WI38 (cell line): ENCODE measurements around the gene NCAM2.

ENCODE experiments used
- H3K4me3 ChIP-seq: 2 replicates; pipeline ENCODE4 v1.5.1; 2011; ENCODE audit warnings: low read depth, mild to moderate bottlenecking, control low read depth, low read length
- CTCF ChIP-seq: IDR thresholded peaks from 2 replicates; pipeline ENCODE4 v1.5.1; 2012; ENCODE audit warnings: low read depth, mild to moderate bottlenecking, control low read depth, low read length

The NCAM2 gene

DNA sequence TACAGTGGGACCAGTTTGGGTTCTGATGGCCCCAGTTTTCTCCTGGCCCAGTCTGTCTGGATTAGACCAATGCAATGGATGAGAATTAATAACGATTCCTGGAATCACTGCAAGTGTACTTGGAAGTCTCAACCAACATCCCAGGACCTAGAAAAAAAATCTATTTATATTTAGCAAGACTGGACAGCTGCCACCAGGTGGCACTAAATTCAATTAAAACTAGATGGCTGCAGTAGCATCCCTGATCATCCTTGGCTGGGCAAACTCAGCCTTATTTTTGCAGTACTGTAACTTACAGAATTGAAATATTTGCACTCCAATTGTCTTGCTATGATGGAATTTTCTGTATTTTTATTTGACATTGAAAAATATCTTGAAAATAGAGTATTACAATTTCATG, 165.7 kb downstream of the NCAM2 start:
- TF ChIP-seq CTCF = peak; percentile 35
- no peak overlapping the region for H3K4me3 ChIP-seq

DNA sequence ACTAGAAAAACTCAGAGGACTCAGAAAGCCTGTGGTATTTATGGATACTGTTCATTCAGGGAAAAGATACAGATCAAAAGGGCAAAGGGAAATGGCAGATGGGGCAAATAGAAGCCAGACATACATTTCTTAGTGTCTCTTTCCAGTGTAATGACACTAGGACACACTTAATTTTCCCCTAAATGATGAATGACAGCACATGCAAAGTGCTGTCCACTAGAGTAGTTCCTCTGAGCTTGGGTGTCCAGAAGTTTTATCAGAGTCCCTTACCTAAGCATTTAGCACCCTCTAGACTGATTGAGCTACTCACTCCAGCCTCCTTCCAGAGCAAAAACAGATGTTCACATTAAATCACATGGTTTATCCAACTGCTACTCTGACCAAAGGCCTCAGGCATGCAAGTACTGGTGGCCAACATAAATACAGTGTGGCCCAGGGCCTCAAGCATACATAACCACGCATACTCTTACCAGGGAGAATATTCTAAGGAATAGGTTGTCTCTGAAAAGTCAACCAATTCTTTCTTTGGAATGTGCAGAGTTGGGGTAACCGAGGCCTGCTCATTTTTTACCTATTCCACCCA, 166.9 kb downstream of the NCAM2 start:
- H3K4me3 ChIP-seq = no peak overlapping the region
- TF ChIP-seq CTCF = no peak

DNA sequence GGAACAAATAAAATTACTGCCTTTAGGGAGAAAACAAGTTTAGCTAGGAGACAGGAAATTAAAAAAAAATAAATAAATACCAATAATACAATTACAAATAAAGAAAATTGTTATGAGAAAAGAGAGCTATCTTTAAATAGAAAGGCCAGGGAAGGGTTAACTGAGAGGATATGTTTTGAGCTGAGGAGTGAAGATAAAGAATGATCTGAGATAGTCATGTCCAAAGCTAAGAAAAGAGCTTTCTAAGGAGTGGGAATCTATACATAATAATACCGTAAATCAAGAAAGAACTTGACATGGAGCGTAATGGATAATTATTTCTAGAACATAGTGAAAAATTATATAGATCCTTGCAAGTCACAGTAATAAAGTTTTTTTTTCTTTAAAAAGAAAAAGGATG, 176.5 kb downstream of the NCAM2 start:
- TF ChIP-seq CTCF = no peak
- no peak overlapping the region for H3K4me3 ChIP-seq

- TF ChIP-seq CTCF = no peak
- H3K4me3 ChIP-seq = peak overlapping the region; percentile 7; the same call in 1 of the 2 replicates
Observed at GRCh38 chr21:21175798-21176334, 177.7 kb downstream of the NCAM2 start.

DNA sequence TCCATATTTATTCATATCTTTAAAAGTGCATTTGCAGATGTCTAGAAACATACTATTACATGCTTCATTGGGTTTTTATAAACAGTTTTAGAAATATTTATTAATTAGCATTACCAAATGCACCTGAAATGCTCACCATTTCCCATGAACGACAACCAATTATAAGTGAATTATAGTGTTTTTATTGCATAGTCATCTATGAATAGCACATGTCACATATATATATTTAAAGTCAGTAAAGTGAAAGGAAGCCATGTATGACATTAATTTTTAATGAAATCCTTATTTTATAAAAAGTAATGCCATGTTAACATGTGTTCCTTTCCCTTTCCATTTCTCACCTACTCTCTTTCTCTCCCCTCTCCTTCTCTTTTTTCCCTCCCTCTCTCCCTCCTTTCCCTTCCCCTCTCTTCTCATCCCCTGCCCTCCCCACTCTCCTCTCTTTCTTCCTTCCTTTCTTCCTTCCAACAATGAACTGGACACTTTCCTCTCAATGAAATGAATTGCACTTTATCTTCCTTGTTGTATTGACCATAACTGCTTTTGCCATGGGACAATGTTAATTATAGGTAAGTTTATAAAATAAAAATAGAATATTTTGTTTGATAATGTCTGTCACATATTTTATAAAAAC, 179.3 kb downstream of the NCAM2 start:
- TF ChIP-seq CTCF = no peak
- H3K4me3 ChIP-seq = no peak overlapping the region

DNA sequence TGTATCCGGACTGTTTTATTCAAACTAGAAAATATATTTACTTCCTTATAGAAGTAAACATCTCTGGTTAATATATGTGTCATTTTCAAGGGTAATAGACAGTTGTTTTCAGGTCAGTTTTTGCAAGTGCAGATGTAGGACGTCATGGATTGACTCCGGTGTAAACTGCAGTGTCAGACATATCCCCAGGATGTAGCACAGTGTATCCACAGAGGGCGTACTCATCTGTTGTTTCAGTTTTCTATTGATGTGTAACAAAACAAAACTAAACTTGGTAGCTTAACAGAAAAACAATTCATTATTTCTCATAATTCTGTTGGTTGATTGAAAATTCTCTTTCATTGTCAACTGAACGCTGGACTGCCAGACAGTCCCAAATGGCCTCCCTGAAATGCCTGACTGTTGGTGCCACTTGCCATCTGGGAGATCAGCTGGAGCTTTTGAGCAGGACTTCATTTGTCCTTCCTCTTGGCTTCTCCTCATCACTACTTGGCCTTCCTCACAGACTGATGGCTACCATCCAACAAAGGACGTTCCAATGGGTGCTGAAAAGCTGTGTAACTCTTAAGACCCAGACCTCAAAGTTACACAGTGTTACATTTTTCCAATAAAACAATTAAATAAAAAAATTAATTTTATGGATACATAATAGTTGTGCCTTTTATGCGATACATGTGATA, 181.6 kb downstream of the NCAM2 start:
- no peak for TF ChIP-seq CTCF
- no peak overlapping the region for H3K4me3 ChIP-seq
